Fibroblast of lung (primary cell): ENCODE measurements around the gene ATP5F1C. TPM values are rescaled to one million over a fixed set of nuclear protein-coding genes. Genes with fewer than 3 reads are reported as not detected.
"Not testable (repeated sequence)": the region's sequence is repeated elsewhere in the genome, so short reads cannot be mapped to it uniquely, and the experiment has no call there.

Experiments
- DNase-seq, 2 donors: peaks; one replicate each; pipeline versions ENCODE4 v3.0.0 to v3.0.0-alpha.2; 2010; ENCODE audit warnings: low read depth in 2 of 2
- H2AFZ ChIP-seq: 2 replicates; pipeline ENCODE4 v1.5.1; 2012; ENCODE audit warnings: low read length, control low read depth, inconsistent platforms
- H3K27ac ChIP-seq: 2 replicates; pipeline ENCODE4 v1.5.1; 2011; ENCODE audit warnings: low read length, control low read depth; ENCODE audit not compliant: insufficient read depth
- H3K27me3 ChIP-seq: 2 replicates; pipeline ENCODE4 v1.5.1; 2011; ENCODE audit warnings: mild to moderate bottlenecking, low read length; ENCODE audit not compliant: control insufficient read depth, insufficient read depth
- H3K36me3 ChIP-seq: 2 replicates; pipeline ENCODE4 v1.5.1; 2011; ENCODE audit warnings: low read length; ENCODE audit not compliant: control insufficient read depth, insufficient read depth
- H3K4me1 ChIP-seq: 2 replicates; pipeline ENCODE4 v1.5.1; 2011; ENCODE audit warnings: low read length; ENCODE audit not compliant: control insufficient read depth, insufficient read depth; ENCODE audit errors: extremely low read depth
- H3K4me2 ChIP-seq: 2 replicates; pipeline ENCODE4 v1.5.1; 2011; ENCODE audit warnings: low read length, control low read depth; ENCODE audit not compliant: insufficient read depth; ENCODE audit errors: extremely low read depth
- H3K4me3 ChIP-seq, 4 experiments: fragments of 200-600 bp in 1 of 4; sonication (generic) in 1 of 4; replicated peaks in 1 of 4; 2 replicates each; pipeline ENCODE4 v1.5.1; 2011 to 2016; ENCODE audit warnings: low read length in 4 of 4, low read depth in 3 of 4, mild to moderate bottlenecking in 3 of 4, control low read depth in 2 of 4, inconsistent platforms in 1 of 4, mixed read lengths in 1 of 4; ENCODE audit not compliant: insufficient read depth in 1 of 4; ENCODE audit errors: control extremely low read depth in 1 of 4
- H3K79me2 ChIP-seq: 2 replicates; pipeline ENCODE4 v1.5.1; 2012; ENCODE audit warnings: mild to moderate bottlenecking, low read length, inconsistent platforms; ENCODE audit not compliant: control insufficient read depth, insufficient read depth
- H3K9ac ChIP-seq: 2 replicates; pipeline ENCODE4 v1.5.1; 2011; ENCODE audit warnings: mild to moderate bottlenecking, low read length, control low read depth; ENCODE audit not compliant: insufficient read depth
- H3K9me3 ChIP-seq: 2 replicates; pipeline ENCODE4 v1.5.1; 2012; ENCODE audit warnings: low read depth, low read length; ENCODE audit not compliant: control insufficient read depth, insufficient read depth
- H4K20me1 ChIP-seq: 2 replicates; pipeline ENCODE4 v1.5.1; 2011; ENCODE audit warnings: low read length; ENCODE audit not compliant: control insufficient read depth, insufficient read depth; ENCODE audit errors: extremely low read depth
- CTCF ChIP-seq, 2 donors: IDR thresholded peaks in 1 of 2; conservative IDR thresholded peaks in 1 of 2; 1 replicate in 1 of 2; 2 replicates in 1 of 2; pipeline ENCODE4 v1.5.1; 2011 to 2012; ENCODE audit warnings: low read length in 2 of 2, control low read depth in 1 of 2, inconsistent platforms in 1 of 2, low read depth in 1 of 2, mild to moderate bottlenecking in 1 of 2
- EZH2 ChIP-seq: IDR thresholded peaks from 2 replicates; pipeline ENCODE4 v1.5.1; 2012; ENCODE audit warnings: low read length, control low read depth, mild to moderate bottlenecking; ENCODE audit errors: missing control alignments
- polyA minus RNA-seq: library from RNA; depleted of rRNA, polyadenylated mRNA; stranded (reverse); fragments of >200 nt; gene quantifications from 2 replicates; pipeline ENCODE4 v1.2.3, GENCODE V29; 2011; ENCODE audit warnings: low replicate concordance
- polyA plus RNA-seq, 2 donors: library from polyadenylated mRNA; depleted of rRNA in 1 of 2; stranded (reverse) in 1 of 2; unstranded in 1 of 2; fragments of >200 nt; gene quantifications; 2 replicates each; pipeline ENCODE4 v1.2.1, GENCODE V29; 2011 to 2012; ENCODE audit warnings: missing spikeins in 1 of 2
- total RNA-seq: library from RNA; depleted of rRNA; stranded (reverse); fragments of >200 nt; gene quantifications from 2 replicates; pipeline ENCODE4 v1.2.1, GENCODE V29; 2014

ATP5F1C gene
- total RNA-seq (170 and 172 TPM in 2 replicates), polyA plus RNA-seq (331 and 353 TPM in 2 replicates), polyA minus RNA-seq (28.4 and 41.2 TPM in 2 replicates)
- 279 and 293 TPM in 2 replicates for polyA plus RNA-seq (2012)

GRCh38 chr10:7787857-7788638, at the start of gene ATP5F1C, which contains the start of gene KIN:
TSS of gene ATP5F1C (plus strand) at chr10:7788177. CDS start at chr10:7788208, 31 bp downstream.
TSS of gene KIN (minus strand) at chr10:7787993. CDS start at chr10:7787933, 60 bp downstream.
- H3K27me3 ChIP-seq, result no peaks in the 10 kb centered on the region

GRCh38 chr10:7738536-7739407, 49.2 kb upstream of the ATP5F1C start:
- Histone ChIP-seq H2AFZ (no peak overlapping the region), H3K27ac (no peak overlapping the region), H3K4me2 (no peak overlapping the region), H3K79me2 (no peaks in the 10 kb centered on the region), H3K9ac (no peak overlapping the region), H3K4me1 (no peaks in the 10 kb centered on the region), H3K4me3 (no peak overlapping the region), H3K27me3 (no peaks in the 10 kb centered on the region), H4K20me1 (no peaks in the 10 kb centered on the region), H3K9me3 (no peaks in the 10 kb centered on the region), H3K36me3 (no peaks in the 10 kb centered on the region)
- TF ChIP-seq EZH2 (no peak), CTCF (conservative IDR thresholded peaks at IDR 0.05 in 1 of 2, IDR thresholded peaks at IDR 0.05 in 1 of 2; ENCODE audit: low read depth in 1 of 2, low read length in 2 of 2) (no peak)
- no peak for DNase-seq

More at GRCh38 chr10:7787857-7788638, at the start of gene ATP5F1C, which contains the start of gene KIN:
- H3K36me3 ChIP-seq, result no peaks in the 10 kb centered on the region
- peaks cover 2% of the 10 kb centered on the region for H3K4me1 ChIP-seq
- H3K9ac ChIP-seq, result peak within 1 kb of the TSS; percentile 93
- peaks cover 95% of the 10 kb centered on the region for H3K79me2 ChIP-seq
- peak; percentile 91 to 96 for DNase-seq
- peak within 1 kb of the TSS; percentile 95 for H2AFZ ChIP-seq
- H3K27ac ChIP-seq, result peak within 1 kb of the TSS; percentile 86
- H3K4me2 ChIP-seq, result peak within 1 kb of the TSS; percentile 94
- H3K9me3 ChIP-seq, result no peaks in the 10 kb centered on the region
- peak within 1 kb of the TSS; percentile 73 to 97 (median 87) for H3K4me3 ChIP-seq
- TF ChIP-seq CTCF (conservative IDR thresholded peaks at IDR 0.05 in 1 of 2, IDR thresholded peaks at IDR 0.05 in 1 of 2; ENCODE audit: low read depth in 1 of 2, low read length in 2 of 2), result no peak
- H4K20me1 ChIP-seq, result no peaks in the 10 kb centered on the region

- Histone ChIP-seq H3K9me3 (no peaks in the 10 kb centered on the region), H3K27me3 (no peaks in the 10 kb centered on the region), H3K27ac (no peak overlapping the region), H4K20me1 (no peaks in the 10 kb centered on the region), H3K36me3 (no peaks in the 10 kb centered on the region), H3K9ac (no peak overlapping the region), H2AFZ (no peak overlapping the region), H3K4me1 (no peaks in the 10 kb centered on the region), H3K79me2 (no peaks in the 10 kb centered on the region), H3K4me2 (no peak overlapping the region), H3K4me3 (no peak overlapping the region)
- TF ChIP-seq EZH2 (no peak), CTCF (conservative IDR thresholded peaks at IDR 0.05 in 1 of 2, IDR thresholded peaks at IDR 0.05 in 1 of 2; ENCODE audit: low read depth in 1 of 2, low read length in 2 of 2) (no peak)
- no peak for DNase-seq
Observed at GRCh38 chr10:7744307-7744706, 43.7 kb upstream of the ATP5F1C start.

- H3K79me2 ChIP-seq, H3K4me1 ChIP-seq, H2AFZ ChIP-seq, H3K27ac ChIP-seq, H3K4me2 ChIP-seq, H3K4me3 ChIP-seq, H3K9me3 ChIP-seq, H4K20me1 ChIP-seq, H3K36me3 ChIP-seq, H3K9ac ChIP-seq, H3K27me3 ChIP-seq: not testable (repeated sequence)
- peak in 1 of 2 donors; percentile 6 for DNase-seq
Observed at GRCh38 chr10:7748637-7749036, 39.3 kb upstream of the ATP5F1C start.
